GM18867 (cell line): Measurements from ENCODE around the gene SIPA1L3.
A peak's percentile ranks its signal among the peaks of the same experiment; 100 is the strongest.

Source experiments
- ATAC-seq: cut with Tn5 transposase; IDR thresholded peaks from one replicate; pipeline ENCODE4 v1.9.1; 2021; ENCODE audit warnings: mild to moderate bottlenecking, moderate library complexity; ENCODE audit not compliant: unreplicated experiment

The SIPA1L3 gene

DNA sequence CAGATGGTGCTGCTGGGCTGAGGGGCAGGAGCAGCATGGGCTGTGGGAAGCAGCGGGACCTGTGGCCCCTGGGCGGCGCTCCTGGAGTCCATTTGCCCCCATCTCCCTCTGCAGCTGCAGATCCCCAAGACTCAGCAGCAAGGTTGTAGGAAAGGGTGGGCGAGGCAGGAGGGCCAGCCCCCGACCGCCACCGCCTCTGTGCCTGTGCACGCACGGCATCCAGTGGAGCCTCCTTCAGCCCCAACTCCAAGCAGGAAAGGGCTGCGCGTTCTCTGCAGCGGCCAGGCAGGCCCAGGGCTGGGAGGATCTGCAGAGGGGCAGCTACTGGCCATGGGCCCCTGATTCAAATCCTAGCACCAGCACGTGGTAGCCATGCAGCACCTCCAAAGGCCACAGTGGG is 296.2 kb downstream of the SIPA1L3 start:
- no peak for ATAC-seq

DNA sequence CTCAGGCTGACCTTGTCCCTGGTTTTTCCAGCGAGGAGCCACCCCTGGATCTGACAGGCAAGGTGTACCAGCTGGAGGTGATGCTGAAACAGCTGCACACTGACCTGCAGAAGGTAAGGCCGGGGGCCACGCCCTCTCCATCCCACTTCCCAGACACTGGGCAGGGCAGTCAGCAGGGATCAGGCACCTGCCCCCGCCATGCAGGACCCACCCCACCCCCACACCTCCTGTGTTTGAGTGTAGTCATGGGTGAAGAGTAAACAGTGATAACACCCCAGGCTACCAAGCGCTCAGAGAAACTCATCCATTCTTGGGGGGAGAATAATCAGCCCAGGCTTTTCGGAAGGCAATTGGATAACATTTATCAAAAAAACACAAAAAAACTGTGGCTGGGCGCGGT is 297.1 kb downstream of the SIPA1L3 start:
- ATAC-seq: no peak

DNA sequence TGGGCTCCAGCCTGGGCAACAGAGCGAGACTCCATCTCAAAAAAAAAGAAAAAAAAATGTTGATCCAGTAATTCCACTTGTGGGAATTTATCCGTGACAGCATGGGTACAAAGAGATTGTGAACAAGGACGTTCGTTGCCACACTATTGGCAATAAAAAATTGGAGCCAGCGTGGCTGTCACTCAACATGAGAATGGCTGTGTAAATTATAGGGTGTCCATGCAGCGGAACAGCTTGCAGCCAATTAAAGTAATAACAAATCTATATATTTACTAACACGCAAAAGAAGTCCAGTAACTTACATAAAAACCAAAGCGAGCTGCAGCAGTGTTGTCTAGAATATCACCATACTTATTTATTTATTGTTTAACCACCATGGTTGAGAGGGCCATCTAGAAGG is 297.7 kb downstream of the SIPA1L3 start:
- ATAC-seq: no peak

DNA sequence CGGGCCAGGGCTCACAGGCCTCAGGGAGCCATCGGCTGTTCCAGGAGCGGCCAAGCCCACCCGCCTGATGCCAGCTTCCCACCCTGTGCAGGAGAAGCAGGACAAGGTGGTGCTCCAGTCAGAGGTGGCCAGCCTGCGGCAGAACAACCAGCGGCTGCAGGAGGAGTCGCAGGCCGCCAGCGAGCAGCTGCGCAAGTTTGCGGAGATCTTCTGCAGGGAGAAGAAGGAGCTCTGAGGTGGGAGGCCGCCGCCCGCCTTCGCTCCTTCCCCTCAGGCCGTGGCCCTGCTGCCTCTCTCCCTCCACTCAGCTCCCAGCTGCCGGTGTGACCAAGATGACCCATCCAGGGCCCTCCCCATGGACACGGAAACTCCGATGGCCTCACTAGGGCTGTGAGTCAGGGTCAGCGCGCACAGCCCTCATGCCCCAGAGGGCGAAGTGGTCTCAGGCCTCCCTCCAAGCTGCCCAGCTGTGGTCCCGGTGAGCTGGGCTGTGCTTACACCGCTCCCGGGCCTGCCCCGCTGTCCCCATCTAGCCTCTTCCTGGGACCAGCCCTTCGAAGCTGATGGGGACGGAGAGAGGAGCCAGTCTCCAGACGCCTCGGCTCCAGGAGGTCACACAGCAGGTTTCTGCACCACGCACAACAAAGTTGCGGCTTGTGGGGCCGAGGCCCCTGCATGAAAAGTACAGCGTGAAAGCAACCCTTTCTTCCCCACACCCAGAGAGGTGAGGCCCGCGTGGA is 299.2 kb downstream of the SIPA1L3 start:
- no peak for ATAC-seq

DNA sequence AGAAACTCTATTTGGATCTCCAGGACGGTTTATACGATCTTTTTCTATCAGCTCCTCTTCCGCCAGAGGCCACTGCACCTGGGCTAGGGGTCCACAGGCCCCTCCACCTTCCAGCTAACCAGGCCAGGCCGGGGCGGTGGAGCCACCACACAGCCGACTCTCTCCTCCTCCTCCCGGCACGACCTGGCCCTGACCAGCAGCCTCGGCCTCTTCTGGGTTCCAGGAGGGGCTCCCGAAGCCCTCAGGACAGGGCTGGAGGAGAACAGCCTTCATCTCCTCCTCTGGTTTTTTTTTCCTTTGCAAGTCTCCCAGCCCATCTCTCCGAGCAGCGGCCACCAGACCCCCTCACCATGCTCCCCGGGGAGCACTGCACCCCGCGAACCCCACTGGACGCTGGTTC is 299.9 kb downstream of the SIPA1L3 start:
- ATAC-seq: no peak

DNA sequence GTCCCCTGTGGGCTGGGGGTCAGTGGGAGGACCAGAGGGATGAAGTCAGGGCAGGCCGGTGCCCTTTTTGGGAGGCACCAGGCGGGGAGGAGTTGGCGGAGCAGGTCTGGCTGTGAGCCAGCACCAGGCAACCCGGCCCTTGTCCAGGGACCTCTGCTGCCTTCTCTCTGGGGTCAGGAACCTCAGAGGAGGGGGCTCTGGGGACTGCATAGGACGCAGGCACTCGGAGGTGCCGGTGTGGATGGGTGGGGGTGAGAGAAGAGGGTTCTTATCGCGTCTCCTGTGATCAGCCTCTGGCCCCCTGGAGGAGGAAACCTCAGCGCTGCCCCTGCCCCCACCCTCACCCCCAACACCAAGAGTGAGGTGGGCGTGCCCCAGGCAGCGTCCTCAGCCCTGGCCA is 300.5 kb downstream of the SIPA1L3 start:
- no peak for ATAC-seq

DNA sequence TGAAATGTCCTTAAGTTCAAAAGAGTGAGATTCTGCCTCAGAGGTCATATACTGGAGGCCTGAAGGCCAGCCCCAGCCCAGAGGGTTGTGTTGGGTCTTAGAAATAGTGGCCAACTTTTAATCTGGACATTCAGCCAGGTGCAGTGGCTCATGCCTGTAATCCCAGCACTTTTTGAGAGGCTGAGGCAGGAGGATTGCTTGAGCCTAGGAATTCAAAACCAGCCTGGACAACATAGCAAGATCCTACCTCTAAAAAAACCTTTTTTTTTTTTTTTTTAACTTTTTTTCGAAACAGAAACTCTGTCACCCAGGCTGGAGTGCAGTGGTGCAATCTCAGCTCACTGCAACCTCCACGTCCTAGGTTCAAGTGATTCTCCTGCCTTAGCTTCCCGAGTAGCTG is 301.6 kb downstream of the SIPA1L3 start:
- ATAC-seq: no peak

DNA sequence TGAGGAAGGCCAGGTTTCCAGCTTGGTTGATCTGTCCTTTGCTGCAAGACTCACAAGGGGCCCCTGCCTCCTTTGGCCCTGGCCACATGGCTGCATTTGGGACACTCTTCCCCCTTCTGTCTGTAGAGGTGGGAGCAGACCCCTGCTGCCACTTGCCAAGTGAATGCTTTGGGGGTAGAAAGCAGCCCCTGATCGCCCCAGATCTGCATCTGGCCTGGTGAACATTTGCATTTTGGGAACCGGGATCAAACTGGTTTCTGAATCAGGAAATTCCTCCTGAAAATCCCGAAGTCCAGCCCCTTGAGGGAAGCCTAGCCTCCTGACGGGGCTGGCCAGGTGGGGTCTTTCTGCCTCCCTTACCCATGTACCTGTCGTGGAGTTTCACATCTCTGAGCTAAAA is 302.1 kb downstream of the SIPA1L3 start:
- no peak for ATAC-seq

DNA sequence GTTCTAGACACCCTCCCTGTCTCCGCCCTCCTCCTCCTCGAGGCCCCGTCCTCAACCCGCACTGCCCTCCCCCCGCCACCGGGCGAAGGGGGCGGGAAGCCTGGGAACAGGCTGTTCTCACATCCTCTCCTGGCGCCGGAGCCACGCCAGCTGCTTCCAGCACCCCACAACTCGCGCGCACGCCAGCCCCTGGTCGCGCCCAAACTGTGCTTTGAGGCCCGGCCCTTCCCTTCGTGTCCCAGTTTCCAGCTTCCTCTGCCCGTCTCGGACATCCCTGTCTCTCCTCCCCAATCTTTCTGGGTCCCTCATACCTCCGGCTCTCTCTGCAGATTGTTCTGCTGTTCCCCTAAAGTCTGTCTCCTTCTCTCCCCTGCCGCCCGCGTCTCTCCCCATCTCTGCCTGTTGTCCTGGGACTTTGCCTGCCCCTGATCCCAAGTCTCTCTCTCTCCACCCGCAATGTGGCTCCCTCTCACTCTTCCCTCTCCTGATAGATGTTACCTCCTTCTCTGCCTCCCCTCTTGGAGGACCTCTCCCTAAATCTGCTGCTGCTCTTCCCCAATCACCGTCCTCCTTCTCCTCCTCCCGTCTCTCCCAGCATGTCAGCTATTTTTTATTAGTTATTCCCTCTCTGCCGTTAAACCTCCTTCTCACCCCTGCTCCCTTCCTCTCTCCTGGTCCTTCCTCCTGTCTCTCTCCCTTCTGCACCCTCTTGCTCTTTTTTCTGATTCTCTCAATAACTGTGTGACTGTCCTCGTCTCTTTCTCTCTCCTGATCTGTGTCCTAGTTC is 302.9 kb downstream of the SIPA1L3 start:
- no peak for ATAC-seq

DNA sequence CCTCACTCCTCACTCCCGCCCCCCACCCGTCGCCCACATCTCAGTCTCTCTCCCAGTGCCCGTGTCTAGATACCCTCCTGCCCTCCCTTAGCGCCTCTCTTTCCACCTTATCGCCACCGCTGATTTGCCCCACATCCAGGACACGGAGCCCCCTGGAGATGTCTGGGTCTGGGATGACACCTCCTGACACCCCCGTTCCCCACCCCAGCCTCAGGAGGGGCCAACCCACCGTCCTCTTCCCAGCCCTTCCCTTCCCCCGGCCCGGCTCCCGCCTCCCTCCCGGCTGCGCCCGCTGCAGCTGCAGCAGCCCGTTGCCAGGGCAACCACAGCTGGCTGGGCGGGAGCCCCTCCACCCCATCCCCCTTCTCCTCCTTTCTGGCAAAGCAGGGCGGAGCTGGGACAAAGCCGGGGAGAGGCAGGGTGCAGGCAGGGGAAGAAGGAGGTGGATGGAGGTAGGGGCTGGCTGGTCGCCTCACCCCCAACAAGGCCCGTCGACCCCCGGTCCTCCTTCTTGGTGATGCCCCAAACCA is 303.5 kb downstream of the SIPA1L3 start:
- ATAC-seq: no peak

DNA sequence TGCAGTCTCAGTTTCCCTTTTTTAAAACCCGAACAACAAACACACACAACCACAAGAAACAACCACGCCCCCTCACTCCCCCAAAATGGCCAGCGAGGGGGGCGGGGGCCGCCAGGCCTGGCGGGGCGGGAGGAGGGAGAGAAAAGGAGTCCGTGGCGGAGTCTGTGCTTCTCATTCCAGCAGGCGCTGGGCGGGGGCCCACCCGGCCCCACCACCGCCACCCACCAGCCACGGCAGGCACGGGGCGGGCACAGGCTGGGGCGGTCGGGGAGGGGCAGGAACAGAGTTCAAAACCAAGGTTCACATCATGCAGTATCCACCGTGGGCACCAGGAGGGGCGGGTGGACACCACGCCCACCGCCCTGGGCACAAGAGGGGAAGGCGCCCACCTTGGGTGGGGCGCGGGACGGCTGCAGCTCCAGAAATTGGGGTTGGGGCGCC is 304.2 kb downstream of the SIPA1L3 start:
- no peak for ATAC-seq

DNA sequence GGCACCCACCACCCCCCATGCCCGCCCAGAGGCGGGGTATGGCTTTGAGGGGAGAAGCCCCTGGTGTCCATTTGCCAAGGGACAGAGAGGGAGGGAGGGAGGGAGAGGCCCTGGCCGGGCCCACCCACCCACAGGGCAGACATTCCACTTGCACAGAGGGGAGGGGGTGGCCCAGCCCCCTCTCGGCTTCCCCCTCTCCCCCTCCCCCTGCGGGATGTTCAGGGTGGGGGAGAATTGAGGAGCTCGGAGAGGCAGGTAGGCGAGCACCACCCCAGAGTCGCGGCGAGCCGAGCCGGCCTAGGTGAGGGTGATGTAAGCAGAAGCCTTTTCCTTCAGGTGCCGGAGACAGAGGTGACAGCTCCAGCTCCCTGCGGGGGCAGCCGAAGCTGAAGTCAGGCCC is 304.8 kb downstream of the SIPA1L3 start:
- ATAC-seq: no peak

DNA sequence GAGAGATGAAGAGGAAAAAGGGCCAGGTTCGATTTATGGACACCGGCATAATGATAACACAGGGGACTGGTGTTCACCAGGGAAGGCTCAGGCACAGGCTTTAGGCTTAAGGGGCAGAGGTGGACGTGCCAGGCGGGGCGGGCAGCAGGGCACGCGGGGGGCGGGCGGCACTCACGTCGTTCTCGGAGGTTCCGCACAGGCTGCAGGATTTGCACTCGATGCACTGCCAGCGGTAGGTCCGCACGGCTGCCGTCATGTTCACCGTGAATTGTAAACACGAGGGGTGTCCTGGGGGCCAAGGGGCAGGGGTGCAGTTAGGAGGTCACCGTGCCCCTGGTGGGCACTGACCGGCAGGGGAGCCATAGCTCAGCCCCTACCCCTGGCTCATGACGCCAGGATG is 306.5 kb downstream of the SIPA1L3 start:
- no peak for ATAC-seq

DNA sequence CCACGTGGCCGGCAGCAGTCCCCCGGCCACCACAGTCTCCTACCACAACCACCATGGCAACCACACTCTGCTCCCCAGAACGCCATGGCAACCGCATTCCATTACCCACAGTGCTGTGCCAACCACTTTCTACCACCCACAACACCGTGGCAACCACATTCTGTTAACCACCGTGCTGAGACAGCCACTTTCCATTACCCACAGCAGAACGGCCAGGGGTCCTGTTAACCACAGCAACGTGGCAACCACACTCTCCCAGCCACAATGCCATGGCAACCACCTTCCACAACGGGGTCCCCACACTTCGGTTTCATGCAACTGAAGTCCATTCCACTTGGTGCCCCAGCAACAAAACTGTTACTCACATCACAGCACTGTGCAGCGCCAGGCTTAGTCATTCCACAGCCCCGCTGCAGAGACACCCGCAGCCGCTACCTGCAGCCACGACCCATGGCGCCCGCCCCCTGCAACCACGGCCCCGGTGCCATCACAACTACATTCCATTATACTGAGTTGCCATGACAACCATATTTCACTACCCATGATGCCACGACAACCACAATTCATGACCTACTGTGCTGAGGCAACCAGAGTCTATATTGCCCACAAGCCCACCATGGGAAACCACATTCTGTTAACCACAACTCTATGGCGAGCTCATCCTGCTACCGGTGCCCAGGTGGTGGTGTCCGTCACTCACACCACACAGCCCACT is 307.1 kb downstream of the SIPA1L3 start:
- peak; percentile 53 for ATAC-seq

DNA sequence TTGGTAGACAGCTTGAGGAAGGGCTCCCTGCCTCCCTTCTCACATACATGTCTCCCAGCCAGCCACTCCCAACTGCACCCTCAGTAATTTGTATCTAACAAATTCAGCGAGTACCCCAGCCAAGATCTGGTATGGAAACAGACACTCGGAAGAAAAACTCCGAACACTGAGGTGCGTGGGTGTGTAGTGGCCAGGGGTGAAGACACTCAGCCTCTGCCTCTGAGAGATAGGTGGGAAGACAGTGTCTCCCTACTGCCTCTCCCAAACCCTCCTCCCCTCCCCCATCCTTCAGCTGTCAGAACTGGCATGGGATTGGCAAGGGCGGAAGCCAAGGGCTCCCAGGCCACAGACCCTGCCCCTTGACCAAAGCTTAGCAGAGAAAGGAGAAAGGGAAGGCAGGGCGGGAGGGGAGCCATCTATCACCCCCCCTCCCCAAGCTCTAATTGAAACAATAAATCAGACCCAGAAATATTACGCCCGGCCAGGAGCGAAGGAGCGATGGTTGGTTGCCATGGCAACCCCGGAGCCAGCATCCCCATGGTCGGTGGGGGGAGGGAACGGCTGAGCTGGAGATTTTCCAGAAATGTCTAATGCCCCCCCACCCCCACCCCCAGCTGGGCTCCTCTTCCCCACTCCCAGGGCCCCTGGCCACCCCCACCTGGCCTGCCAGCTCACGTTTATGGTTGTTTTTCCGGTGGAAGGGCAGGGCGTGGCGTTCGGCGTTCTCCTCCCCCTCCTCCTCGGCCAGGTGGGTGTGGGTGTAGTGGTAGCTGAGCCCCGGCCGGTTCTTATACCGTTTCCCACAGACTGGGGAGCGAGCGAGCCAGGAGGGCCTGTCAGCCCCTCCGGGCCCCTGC is 310.0 kb downstream of the SIPA1L3 start:
- no peak for ATAC-seq

DNA sequence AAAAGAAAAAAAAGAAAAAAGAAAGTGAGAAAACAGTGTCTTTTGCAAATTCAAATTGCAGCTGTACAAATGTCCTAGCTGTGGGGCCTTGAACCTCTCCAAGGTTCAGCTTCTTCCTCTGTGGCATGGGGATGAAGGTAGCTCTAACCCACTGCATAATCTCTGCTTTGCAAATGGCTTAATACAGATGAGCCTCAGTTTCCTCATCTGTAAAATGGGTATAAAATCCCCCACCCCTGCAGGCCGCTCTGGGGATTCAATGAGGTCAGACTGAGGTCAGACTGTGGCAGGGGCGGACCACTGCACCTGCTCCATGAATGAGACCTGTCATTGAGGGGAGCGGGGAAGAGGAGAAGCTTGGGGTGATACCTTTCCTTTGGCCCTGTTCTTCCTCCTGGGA is 311.2 kb downstream of the SIPA1L3 start:
- no peak for ATAC-seq

DNA sequence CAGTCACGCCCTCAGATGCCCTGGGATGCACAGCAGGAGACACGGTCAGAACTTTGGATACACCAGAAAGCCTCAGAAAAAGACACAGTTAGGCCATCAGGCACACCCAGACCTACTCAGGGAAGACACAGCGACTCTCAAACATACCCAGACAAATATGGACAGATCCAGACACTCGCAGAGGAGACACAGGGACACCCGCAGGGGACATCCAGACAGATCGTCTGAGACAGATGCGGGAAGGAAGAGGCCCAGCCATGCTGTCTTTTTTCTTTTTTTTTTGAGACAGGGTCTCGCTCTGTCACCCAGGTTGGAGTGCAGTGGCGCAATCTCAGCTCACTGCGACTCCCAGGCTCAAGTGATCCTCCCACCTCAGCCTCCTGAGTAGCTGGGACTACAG is 312.2 kb downstream of the SIPA1L3 start:
- no peak for ATAC-seq

DNA sequence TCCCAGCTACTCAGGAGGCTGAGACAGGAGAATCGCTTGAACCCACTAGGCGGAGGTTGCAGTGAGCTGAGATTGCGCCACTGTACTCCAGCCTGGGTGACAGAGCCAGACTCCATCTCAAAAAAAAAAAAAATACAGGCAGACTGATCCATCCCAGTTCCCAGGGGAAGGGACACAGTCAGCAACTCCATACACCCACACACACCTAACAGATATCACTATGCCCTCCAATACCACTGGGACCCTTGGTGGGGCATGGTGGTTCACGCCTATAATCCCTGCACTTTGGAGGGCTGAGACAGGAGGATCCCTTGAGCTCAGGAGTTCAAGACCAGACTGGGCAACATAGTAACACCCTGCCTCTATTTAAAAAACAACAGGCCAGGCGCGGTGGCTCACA is 314.4 kb downstream of the SIPA1L3 start:
- no peak for ATAC-seq

DNA sequence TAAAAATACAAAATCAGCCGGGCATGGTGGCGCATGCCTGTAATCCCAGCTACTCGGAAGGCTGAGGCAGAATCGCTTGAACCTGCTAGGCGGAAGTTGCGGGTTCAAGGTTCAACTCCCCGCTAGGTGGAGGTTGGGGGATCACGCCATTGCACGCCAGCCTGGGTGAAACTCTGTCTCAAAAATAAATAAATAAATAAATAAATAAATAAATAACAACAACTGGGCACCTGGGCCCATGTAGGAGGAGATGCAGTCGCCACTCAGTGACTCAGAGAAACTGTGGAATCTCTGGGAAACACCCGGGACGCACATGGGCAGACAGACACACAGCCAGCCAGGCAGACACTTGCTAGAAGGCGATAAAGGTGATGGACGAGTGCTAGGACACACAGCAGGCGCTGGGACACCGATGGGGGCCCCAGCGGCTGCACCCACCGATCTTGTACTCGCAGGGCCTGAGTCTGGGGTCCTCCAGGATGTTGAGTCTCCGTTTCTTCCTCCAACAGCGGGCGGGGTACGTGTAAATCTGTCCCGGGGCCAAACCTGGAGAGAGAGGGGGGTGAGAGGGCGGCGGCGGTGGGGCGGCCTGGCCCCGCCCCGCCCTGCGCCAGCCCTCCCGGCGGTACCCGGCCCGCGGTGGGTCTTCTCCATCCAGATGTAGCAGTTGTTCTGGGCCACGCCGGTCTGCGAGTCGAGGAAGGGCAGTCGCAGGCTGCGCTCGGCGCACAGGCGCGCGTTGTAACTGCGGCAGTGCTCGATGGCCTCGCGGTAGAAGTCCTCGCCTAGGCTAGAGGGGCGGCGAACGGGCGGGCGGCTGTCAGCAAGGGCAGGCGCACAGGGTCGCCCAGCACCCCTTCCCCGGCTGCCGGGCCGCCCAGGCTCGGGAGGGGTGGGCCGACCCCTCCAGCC is 315.2 kb downstream of the SIPA1L3 start:
- no peak for ATAC-seq

DNA sequence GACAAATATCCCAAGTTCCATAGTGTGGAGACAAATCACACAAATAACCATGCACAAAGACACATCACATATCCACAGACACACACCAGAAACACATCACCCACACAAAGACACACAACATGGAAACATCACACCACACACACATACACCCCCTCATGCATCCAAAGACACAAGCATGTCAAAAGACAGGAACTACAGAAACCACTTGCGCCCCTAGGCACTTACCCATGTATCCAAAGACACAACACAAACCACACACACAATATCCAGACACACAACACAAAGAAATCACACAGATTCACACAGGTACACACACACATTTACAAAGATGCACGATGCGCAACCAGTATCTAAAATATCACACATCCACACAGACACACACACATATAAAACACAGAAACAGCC is 316.1 kb downstream of the SIPA1L3 start:
- ATAC-seq: no peak
